HepG2 (cell line): ENCODE results near the gene NT5DC2. TPM values are rescaled to one million over a fixed set of nuclear protein-coding genes. Genes with fewer than 3 reads are reported as not detected.

Source experiments
- CEBPZ ChIP-seq: IDR thresholded peaks from 2 replicates; pipeline ENCODE4 v1.6.1; 2012; ENCODE audit warnings: low read length, improper control_type of control experiment
- DNMT1 ChIP-seq: sonication (generic); formaldehyde crosslinking; IDR thresholded peaks from 2 replicates; pipeline ENCODE4 v1.5.1; 2020; ENCODE audit warnings: mild to moderate bottlenecking, missing genetic modification reagents
- GATAD2A ChIP-seq: IDR thresholded peaks from 2 replicates; pipeline ENCODE4 v1.6.1; 2016
- IKZF5 ChIP-seq: IDR thresholded peaks from 2 replicates; pipeline ENCODE4 v1.6.1; 2018; ENCODE audit warnings: missing genetic modification reagents, mild to moderate bottlenecking, missing compliant biosample characterization
- IRF9 ChIP-seq: sonication (generic); formaldehyde crosslinking; IDR thresholded peaks from 2 replicates; pipeline ENCODE4 v1.8.0; 2022; ENCODE audit warnings: missing genetic modification reagents, mild to moderate bottlenecking, borderline replicate concordance
- JARID2 ChIP-seq: sonication (generic); formaldehyde crosslinking; IDR thresholded peaks from 2 replicates; pipeline ENCODE4 v1.8.1; 2023; ENCODE audit warnings: missing genetic modification reagents, inconsistent platforms; ENCODE audit not compliant: insufficient replicate concordance
- MZF1 ChIP-seq: sonication (generic); formaldehyde crosslinking; IDR thresholded peaks from 2 replicates; pipeline ENCODE4 v1.8.1; 2023; ENCODE audit warnings: mild to moderate bottlenecking, missing genetic modification reagents, borderline replicate concordance
- SALL2 ChIP-seq: sonication (generic); formaldehyde crosslinking; IDR thresholded peaks from 2 replicates; pipeline ENCODE4 v1.8.1; 2023; ENCODE audit warnings: mild to moderate bottlenecking, missing genetic modification reagents, inconsistent platforms
- SIX1 ChIP-seq: sonication (generic); formaldehyde crosslinking; IDR thresholded peaks from 2 replicates; pipeline ENCODE4 v1.4.0; 2020; ENCODE audit warnings: missing genetic modification reagents, borderline replicate concordance
- TCF7L2 ChIP-seq: IDR thresholded peaks from 2 replicates; pipeline ENCODE4 v1.6.1; 2011; ENCODE audit warnings: mild to moderate bottlenecking, low read depth, low read length, moderate library complexity
- THAP11 ChIP-seq: IDR thresholded peaks from 2 replicates; pipeline ENCODE4 v1.6.1; 2016; ENCODE audit warnings: missing biosample characterization, missing genetic modification reagents
- YEATS2 ChIP-seq: sonication (generic); formaldehyde crosslinking; IDR thresholded peaks from 2 replicates; pipeline ENCODE4 v1.4.0; 2020; ENCODE audit warnings: missing genetic modification reagents, borderline replicate concordance
- ZHX2 ChIP-seq, 2 experiments: sonication (generic) in 1 of 2; formaldehyde crosslinking in 1 of 2; IDR thresholded peaks; 2 replicates each; pipeline versions ENCODE4 v1.6.1 to v1.9.0; 2014 to 2022; ENCODE audit warnings: antibody characterized with exemption in 1 of 2, borderline replicate concordance in 1 of 2, inconsistent platforms in 1 of 2, low read depth in 1 of 2, missing genetic modification reagents in 1 of 2
- ZNF24 ChIP-seq: fragments of 450-650 bp; IDR thresholded peaks from 2 replicates; pipeline ENCODE4 v1.6.1; 2017; ENCODE audit warnings: antibody characterized with exemption, mild to moderate bottlenecking
- ZNF414 ChIP-seq: sonication (generic); formaldehyde crosslinking; IDR thresholded peaks from 2 replicates; pipeline ENCODE4 v1.5.0; 2020; ENCODE audit warnings: missing genetic modification reagents
- ZNF572 ChIP-seq: sonication (generic); formaldehyde crosslinking; IDR thresholded peaks from 2 replicates; pipeline ENCODE4 v1.5.1; 2020; ENCODE audit warnings: mild to moderate bottlenecking, missing genetic modification reagents
- ZNF850 ChIP-seq: sonication (generic); formaldehyde crosslinking; conservative IDR thresholded peaks from 2 replicates; pipeline ENCODE4 v1.9.0; 2021; ENCODE audit warnings: mild to moderate bottlenecking, missing genetic modification reagents
- polyA plus RNA-seq, 8 experiments: library from polyadenylated mRNA; depleted of rRNA in 3 of 8; stranded (reverse) in 7 of 8; unstranded in 1 of 8; fragments of >200 nt; fragmentation: Illumina TruSeq in 4 of 8; extraction: Trizol in 4 of 8; gene quantifications; 2 replicates each; pipeline versions ENCODE4 v1.2.1 to v1.2.3, GENCODE V29; 2011 to 2016; ENCODE audit warnings: low read depth in 4 of 8, missing spikeins in 1 of 8, mixed read lengths in 1 of 8; ENCODE audit not compliant: insufficient read depth in 1 of 8
- total RNA-seq, 5 experiments: library from RNA; depleted of rRNA; stranded (reverse); fragments of >200 nt; fragmentation: Illumina TruSeq; extraction: Trizol; gene quantifications; 2 replicates each; pipeline ENCODE4 v1.2.3, GENCODE V29; 2016; ENCODE audit warnings: low read depth in 1 of 5

The NT5DC2 gene
- total and polyA plus RNA-seq, 2 of the 13 experiments (the other 11 are each of a cell fraction or from before 2014, with no cell fraction given), result 131 to 240 TPM

GRCh38 chr3:52533623-52534280 is at the start of gene NT5DC2 (continued):
- TF ChIP-seq ZNF414, result no peak
- no peak for TF ChIP-seq ZNF572 (CRISPR knock-in tag)
- no peak for TF ChIP-seq YEATS2 (CRISPR knock-in tag)
- TF ChIP-seq TCF7L2, result no peak
- no peak for TF ChIP-seq SIX1 (CRISPR knock-in tag)
- no peak for TF ChIP-seq JARID2
- no peak for TF ChIP-seq MZF1 (CRISPR knock-in tag)
- TF ChIP-seq GATAD2A (CRISPR knock-in tag), result no peak
- TF ChIP-seq THAP11, result peak; percentile 23; the same call in 1 of the 2 replicates
- TF ChIP-seq IRF9, result no peak; the same call in 1 of the 2 replicates
- no peak for TF ChIP-seq DNMT1 (CRISPR knock-in tag)
- TF ChIP-seq SALL2 (CRISPR knock-in tag), result no peak; the same call in 1 of the 2 replicates
- no peak for TF ChIP-seq IKZF5
- TF ChIP-seq ZNF24, result no peak
- no peak for TF ChIP-seq ZNF850 (CRISPR knock-in tag)
- TF ChIP-seq ZHX2 (IDR thresholded peaks at IDR 0.05; ENCODE audit: low read depth), result no peak
- TF ChIP-seq ZHX2 (CRISPR knock-in tag; IDR thresholded peaks at IDR 0.05; ENCODE audit: borderline replicate concordance), result no peak
- no peak for TF ChIP-seq CEBPZ
